ENCODE measurements around the gene IL1R2. TPM values are rescaled to one million over a fixed set of nuclear protein-coding genes. Genes with fewer than 3 reads are reported as not detected.

Gene IL1R2
- total RNA-seq, 1 donor from 2014 or later = 0.50 TPM

DNA sequence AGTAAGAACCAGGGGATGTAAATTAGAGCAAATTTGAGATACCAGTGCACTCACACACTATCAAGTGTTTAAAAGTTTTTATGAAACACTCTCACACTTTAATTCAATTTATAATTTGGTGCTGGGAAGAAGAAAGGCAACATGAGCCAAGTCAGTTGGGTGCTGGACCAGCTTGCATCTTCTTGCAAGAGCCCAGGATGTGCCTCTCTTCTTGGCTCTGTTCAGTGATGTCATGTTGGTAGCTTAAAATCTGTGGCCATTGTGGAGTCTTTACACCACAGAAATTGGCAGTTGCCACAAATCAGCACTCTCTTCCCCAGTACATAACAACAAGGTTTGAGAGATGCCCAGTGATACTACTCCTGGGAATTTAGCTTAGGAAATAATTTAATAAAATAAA, 38.2 kb downstream of the IL1R2 start:
- TF ChIP-seq CTCF (IDR thresholded peaks at IDR 0.05; ENCODE audit: insufficient read depth, low read length, poor library complexity, severe bottlenecking) = no peak
- DNase-seq (ENCODE audit: low read depth) = no peak
- Histone ChIP-seq H3K27me3 (ENCODE audit: control insufficient read depth, insufficient read depth, low read length) (no peaks in the 10 kb centered on the region), H3K4me3 (ENCODE audit: low read depth, low read length) (no peak overlapping the region), H3K36me3 (ENCODE audit: control insufficient read depth, insufficient read depth, low read length) (no peaks in the 10 kb centered on the region)

DNA sequence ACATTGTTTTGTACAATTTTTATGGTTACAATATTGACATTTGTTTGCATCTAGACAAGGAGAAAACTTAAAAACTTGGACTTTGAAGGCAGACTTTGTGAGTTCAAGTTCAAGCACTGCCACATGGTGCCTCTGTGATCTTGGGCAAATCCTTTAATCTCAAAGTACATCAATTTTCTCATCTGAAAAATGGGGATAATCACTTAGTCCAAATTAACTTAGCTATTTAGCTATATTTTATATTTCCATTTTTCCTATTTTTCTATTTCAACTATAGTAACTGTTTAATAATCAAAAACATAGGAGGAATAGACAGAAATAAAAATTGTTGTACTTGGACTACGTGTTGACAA, 38.7 kb downstream of the IL1R2 start:
- TF ChIP-seq CTCF (IDR thresholded peaks at IDR 0.05; ENCODE audit: insufficient read depth, low read length, poor library complexity, severe bottlenecking) = no peak
- Histone ChIP-seq H3K36me3 (ENCODE audit: control insufficient read depth, insufficient read depth, low read length) (no peaks in the 10 kb centered on the region), H3K4me3 (ENCODE audit: low read depth, low read length) (no peak overlapping the region), H3K27me3 (ENCODE audit: control insufficient read depth, insufficient read depth, low read length) (no peaks in the 10 kb centered on the region)
- DNase-seq (ENCODE audit: low read depth) = no peak

DNA sequence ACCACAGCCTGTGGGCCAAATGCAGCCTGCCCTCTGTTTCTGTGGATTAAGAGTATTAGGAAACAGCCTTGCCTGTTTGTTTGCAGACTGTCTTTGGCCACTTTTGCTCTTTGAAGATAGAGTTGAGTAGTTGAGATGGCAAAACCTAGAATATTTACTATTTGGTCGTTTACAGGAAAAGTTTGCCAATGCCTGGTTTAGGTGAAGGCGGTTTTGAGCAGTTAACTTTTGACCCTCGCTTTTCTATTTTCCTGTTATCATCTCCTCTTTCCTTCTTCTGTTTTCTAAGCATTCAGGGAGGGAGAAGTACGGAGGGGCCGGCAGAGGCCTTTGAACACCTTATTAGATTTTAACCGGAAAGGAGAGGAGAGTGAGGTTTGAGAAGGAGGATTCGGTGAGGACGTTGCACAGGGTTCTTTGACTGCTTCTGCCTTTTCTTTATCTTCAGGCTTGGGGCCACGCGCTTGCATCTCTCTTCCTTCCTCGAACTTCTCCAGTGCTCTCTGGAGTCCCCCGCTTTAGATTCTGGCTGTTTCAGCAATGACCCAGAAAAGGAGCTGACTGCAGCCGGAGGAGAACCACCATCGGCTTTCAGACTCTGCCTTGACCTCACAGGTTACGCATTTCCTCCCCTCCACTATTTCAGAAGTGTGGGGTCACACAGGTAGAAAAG, 39.2 kb downstream of the IL1R2 start:
- Histone ChIP-seq H3K27me3 (ENCODE audit: control insufficient read depth, insufficient read depth, low read length) (no peaks in the 10 kb centered on the region), H3K36me3 (ENCODE audit: control insufficient read depth, insufficient read depth, low read length) (no peaks in the 10 kb centered on the region), H3K4me3 (ENCODE audit: low read depth, low read length) (no peak overlapping the region)
- DNase-seq (ENCODE audit: low read depth) = no peak
- TF ChIP-seq CTCF (IDR thresholded peaks at IDR 0.05; ENCODE audit: insufficient read depth, low read length, poor library complexity, severe bottlenecking) = no peak

GRCh38 chr2:102032368-102033030, 40.7 kb downstream of the IL1R2 start:
- no peak for TF ChIP-seq CTCF (IDR thresholded peaks at IDR 0.05; ENCODE audit: insufficient read depth, low read length, poor library complexity, severe bottlenecking)
- Histone ChIP-seq H3K4me3 (ENCODE audit: low read depth, low read length) (no peak overlapping the region), H3K27me3 (ENCODE audit: control insufficient read depth, insufficient read depth, low read length) (no peaks in the 10 kb centered on the region), H3K36me3 (ENCODE audit: control insufficient read depth, insufficient read depth, low read length) (no peaks in the 10 kb centered on the region)
- no peak for DNase-seq (ENCODE audit: low read depth)

GRCh38 chr2:102033031-102033749, 41.4 kb downstream of the IL1R2 start:
- DNase-seq (ENCODE audit: low read depth) = peak; percentile 88
- TF ChIP-seq CTCF (IDR thresholded peaks at IDR 0.05; ENCODE audit: insufficient read depth, low read length, poor library complexity, severe bottlenecking) = peak; percentile 30
- no peaks in the 10 kb centered on the region for H3K27me3 ChIP-seq (ENCODE audit: control insufficient read depth, insufficient read depth, low read length)
- no peaks in the 10 kb centered on the region for H3K36me3 ChIP-seq (ENCODE audit: control insufficient read depth, insufficient read depth, low read length)
- H3K4me3 ChIP-seq (ENCODE audit: low read depth, low read length) = no peak overlapping the region

All from kidney epithelial cell (primary cell).